Prostate gland (tissue), 2 donors: Measurements from ENCODE around the gene NHLRC2. TPM values are rescaled to one million over a fixed set of nuclear protein-coding genes. Genes with fewer than 3 reads are reported as not detected.

Experiments used
- DNase-seq: peaks from one replicate; pipeline ENCODE4 v3.0.0-alpha.2; 2019; ENCODE audit warnings: low spot score
- H3K27ac ChIP-seq, 2 donors: fragments of 200-600 bp; sonication (generic); 2 replicates each; pipeline ENCODE4 v1.5.1; 2017 to 2019
- H3K27me3 ChIP-seq: fragments of 200-600 bp; sonication (generic); replicated peaks from 2 replicates; pipeline ENCODE4 v1.5.1; 2019; ENCODE audit not compliant: insufficient read depth
- H3K36me3 ChIP-seq, 2 donors: fragments of 200-600 bp; sonication (generic); 1 replicate in 1 of 2; 2 replicates in 1 of 2; pipeline versions ENCODE4 v1.5.1 to v1.8.1; 2017 to 2019
- H3K4me1 ChIP-seq: fragments of 200-600 bp; sonication (generic); replicated peaks from 2 replicates; pipeline ENCODE4 v1.5.1; 2019
- H3K4me3 ChIP-seq, 2 donors: fragments of 200-600 bp; sonication (generic); 2 replicates each; pipeline ENCODE4 v1.5.1; 2017 to 2019
- H3K9me3 ChIP-seq: fragments of 200-600 bp; sonication (generic); 2 replicates; pipeline ENCODE4 v1.5.1; 2017
- CTCF ChIP-seq, 4 experiments: fragments of 200-600 bp in 2 of 4; fragments of 450-650 bp in 2 of 4; sonication (generic) in 2 of 4; IDR thresholded peaks; 1 replicate in 3 of 4; 2 replicates in 1 of 4; pipeline ENCODE4 v1.5.1; 2016 to 2019; ENCODE audit warnings: antibody characterized with exemption in 4 of 4, mild to moderate bottlenecking in 2 of 4, moderate library complexity in 2 of 4
- POLR2A ChIP-seq: fragments of 450-650 bp; IDR thresholded peaks from one replicate; pipeline ENCODE4 v1.6.1; 2016; ENCODE audit warnings: antibody characterized with exemption, mild to moderate bottlenecking
- POLR2AphosphoS5 ChIP-seq: sonication (generic); formaldehyde crosslinking; IDR thresholded peaks from one replicate; pipeline ENCODE4 v1.6.1; 2017; ENCODE audit warnings: antibody characterized with exemption
- WGBS: methylation state at CpG from one replicate; pipeline ENCODE4 v1.1.5; 2018; 5-methylcytosine and 5-hydroxymethylcytosine counted together
- intact Hi-C: fragments of 100-400 bp; cut with DNase I; formaldehyde crosslinking; loops from one replicate; pipeline ENCODE4 v1.14.2; 2022
- total RNA-seq, 2 donors: library from RNA; depleted of rRNA; stranded (reverse); fragments of >200 nt; gene quantifications; one replicate each; pipeline ENCODE4 v1.1.0, GENCODE V29; 2016

NHLRC2 gene
- total RNA-seq, 2 donors from 2014 or later, result 49.4 to 89.5 TPM

GRCh38 chr10:113872139-113873030, 17.9 kb downstream of the NHLRC2 start:
- no peak overlapping the region for H3K4me3 ChIP-seq
- WGBS, result 96% methylated on average over 3 of the region's 3 CpGs

GRCh38 chr10:113875212-113875611, 20.8 kb downstream of the NHLRC2 start:
- TF ChIP-seq POLR2AphosphoS5 (no peak), POLR2A (no peak), CTCF (IDR thresholded peaks at IDR 0.05) (no peak)
- WGBS, result 100% methylated on average over 1 of the region's 1 CpG
- no peaks in the 10 kb centered on the region for H3K36me3 ChIP-seq
- intact Hi-C loops, result no loop called here
- no peak for DNase-seq
- no peaks in the 10 kb centered on the region for H3K27me3 ChIP-seq
- H3K27ac ChIP-seq, result no peak overlapping the region
- H3K9me3 ChIP-seq, result no peaks in the 10 kb centered on the region
- no peaks in the 10 kb centered on the region for H3K4me1 ChIP-seq
- H3K4me3 ChIP-seq, result no peak overlapping the region

More at GRCh38 chr10:113872139-113873030, 17.9 kb downstream of the NHLRC2 start:
- Histone ChIP-seq H3K36me3 (no peaks in the 10 kb centered on the region), H3K4me1 (no peaks in the 10 kb centered on the region), H3K27me3 (no peaks in the 10 kb centered on the region), H3K27ac (no peak overlapping the region), H3K9me3 (no peaks in the 10 kb centered on the region)
- no peak for DNase-seq
- intact Hi-C loops, result no loop called here
- TF ChIP-seq POLR2AphosphoS5 (no peak), CTCF (IDR thresholded peaks at IDR 0.05) (no peak), POLR2A (no peak)

GRCh38 chr10:113876461-113876860, 22.0 kb downstream of the NHLRC2 start:
- Histone ChIP-seq H3K27me3 (no peaks in the 10 kb centered on the region), H3K9me3 (no peaks in the 10 kb centered on the region), H3K27ac (no peak overlapping the region), H3K36me3 (no peaks in the 10 kb centered on the region), H3K4me3 (no peak overlapping the region), H3K4me1 (no peaks in the 10 kb centered on the region)
- DNase-seq, result no peak
- intact Hi-C loops, result no loop called here
- TF ChIP-seq POLR2A (no peak), CTCF (IDR thresholded peaks at IDR 0.05) (no peak), POLR2AphosphoS5 (no peak)
- WGBS, result 69% methylated on average over 3 of the region's 3 CpGs

GRCh38 chr10:113879691-113880090, 25.2 kb downstream of the NHLRC2 start:
- no peak for DNase-seq
- WGBS, result 75% methylated on average over 2 of the region's 2 CpGs
- Histone ChIP-seq H3K27me3 (no peaks in the 10 kb centered on the region), H3K4me3 (no peak overlapping the region), H3K36me3 (no peaks in the 10 kb centered on the region), H3K27ac (no peak overlapping the region), H3K4me1 (no peaks in the 10 kb centered on the region), H3K9me3 (no peaks in the 10 kb centered on the region)
- intact Hi-C loops, result no loop called here
- TF ChIP-seq CTCF (IDR thresholded peaks at IDR 0.05) (no peak), POLR2AphosphoS5 (no peak), POLR2A (no peak)

- Histone ChIP-seq H3K9me3 (no peaks in the 10 kb centered on the region), H3K4me1 (no peaks in the 10 kb centered on the region), H3K27me3 (no peaks in the 10 kb centered on the region), H3K27ac (no peak overlapping the region), H3K36me3 (no peaks in the 10 kb centered on the region), H3K4me3 (no peak overlapping the region)
- intact Hi-C loops, result no loop called here
- WGBS, result 89% methylated on average over 1 of the region's 1 CpG
- no peak for DNase-seq
- no peak for TF ChIP-seq POLR2A
These were observed 25.8 kb downstream of the NHLRC2 start for GRCh38 chr10:113880236-113880635.
